ENCODE measurements around the gene RECQL5.
"Not testable (repeated sequence)": the region's sequence is repeated elsewhere in the genome, so short reads cannot be mapped to it uniquely, and the experiment has no call there.

Gene RECQL5

DNA sequence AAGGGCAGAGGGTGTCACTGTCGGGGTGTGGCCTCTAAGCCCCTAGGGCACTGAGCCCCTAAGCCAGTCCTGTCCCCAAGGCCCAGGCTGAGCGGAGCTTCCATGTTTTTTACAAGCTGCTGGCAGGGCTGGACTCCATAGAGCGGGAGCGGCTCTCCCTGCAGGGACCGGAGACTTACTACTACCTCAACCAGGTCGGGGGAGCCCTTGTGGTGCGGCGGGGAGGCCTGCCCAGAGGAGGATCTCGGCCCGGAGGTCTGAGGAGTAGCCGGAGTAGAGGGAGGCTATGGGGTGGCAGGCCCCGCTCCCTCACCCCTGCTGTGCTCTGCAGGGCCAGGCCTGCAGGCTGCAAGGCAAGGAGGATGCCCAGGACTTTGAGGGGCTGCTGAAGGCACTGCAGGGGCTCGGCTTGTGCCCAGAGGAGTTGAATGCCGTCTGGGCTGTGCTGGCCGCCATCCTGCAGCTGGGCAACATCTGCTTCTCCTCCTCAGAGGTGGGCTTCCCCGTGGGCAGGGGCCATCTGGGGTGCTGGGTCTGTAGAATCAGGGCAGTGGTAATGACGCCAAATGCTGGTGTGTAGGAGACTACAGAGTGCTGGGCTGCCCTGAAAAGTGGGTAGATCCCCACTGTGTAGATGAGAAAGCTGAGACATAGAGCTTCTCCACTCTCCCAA is 74.5 kb downstream of the RECQL5 start:
- no peak for DNase-seq (ENCODE audit: low read depth)

DNA sequence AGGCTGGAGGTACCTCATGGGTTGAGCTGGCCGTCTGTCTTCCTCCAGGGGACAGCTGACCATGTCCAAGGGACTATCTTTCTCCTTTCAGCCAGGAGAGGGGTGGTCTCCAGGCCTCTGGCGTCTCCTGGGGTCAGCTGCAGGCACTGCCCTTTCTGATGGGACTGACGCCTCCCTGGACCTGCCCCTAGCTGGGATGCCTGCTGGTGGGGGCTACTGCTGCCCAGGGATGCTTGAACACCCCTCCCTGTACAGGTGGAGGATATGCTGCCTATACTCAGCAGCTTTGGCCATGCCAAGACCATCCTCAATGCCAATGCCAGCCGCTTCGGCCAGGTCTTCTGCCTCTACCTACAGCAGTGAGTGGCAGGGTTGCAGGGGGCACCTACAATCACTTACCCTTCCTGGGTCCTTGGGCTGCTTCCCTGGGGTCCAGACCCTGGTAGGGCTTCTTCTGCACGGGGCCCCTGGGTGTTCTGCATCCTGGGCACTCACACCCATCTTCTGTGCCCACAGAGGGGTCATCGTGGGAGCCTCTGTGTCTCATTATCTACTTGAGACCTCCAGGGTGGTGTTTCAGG is 75.1 kb downstream of the RECQL5 start:
- no peak for DNase-seq (ENCODE audit: low read depth)

DNA sequence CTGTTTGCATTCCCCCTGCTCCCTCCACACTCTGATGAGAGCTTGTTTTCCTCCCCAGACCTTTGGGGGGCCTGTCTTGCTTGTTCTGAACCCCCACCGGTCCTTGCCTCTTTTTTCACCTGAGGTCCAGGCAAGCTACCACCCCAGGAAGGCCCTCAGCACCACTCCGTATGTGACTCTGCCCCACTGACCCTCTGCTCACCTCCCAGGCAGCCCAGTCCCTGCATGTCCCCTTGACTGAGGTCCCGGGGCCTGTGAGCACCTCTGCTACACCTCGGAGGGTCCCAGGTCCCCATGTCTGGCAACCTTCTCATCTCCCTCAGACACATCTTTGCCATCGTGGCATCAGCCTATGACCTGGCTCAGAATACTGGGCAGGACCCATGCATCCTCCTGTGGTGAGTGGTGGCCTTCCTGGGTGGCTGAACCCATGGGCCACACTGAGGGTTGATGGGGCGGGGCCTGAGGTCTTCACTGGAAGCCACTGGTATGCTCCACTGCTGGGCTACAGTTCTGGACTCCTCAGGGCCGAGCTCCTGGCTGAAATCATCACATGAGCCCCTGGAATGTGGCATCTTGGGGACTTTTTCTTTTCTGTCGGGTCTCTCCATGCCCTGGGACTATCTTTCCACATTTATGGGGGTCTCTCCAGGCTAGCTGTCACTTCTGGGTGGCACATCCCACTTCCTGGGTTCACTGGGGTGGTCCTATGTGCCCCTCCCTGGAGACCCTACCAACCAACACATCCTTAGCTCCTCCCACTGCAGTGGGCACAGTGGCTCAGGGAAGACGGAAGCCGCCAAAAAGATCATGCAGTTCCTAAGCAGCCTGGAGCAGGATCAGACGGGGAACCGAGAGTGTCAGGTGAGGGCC is 75.9 kb downstream of the RECQL5 start:
- no peak for DNase-seq (ENCODE audit: low read depth)

DNA sequence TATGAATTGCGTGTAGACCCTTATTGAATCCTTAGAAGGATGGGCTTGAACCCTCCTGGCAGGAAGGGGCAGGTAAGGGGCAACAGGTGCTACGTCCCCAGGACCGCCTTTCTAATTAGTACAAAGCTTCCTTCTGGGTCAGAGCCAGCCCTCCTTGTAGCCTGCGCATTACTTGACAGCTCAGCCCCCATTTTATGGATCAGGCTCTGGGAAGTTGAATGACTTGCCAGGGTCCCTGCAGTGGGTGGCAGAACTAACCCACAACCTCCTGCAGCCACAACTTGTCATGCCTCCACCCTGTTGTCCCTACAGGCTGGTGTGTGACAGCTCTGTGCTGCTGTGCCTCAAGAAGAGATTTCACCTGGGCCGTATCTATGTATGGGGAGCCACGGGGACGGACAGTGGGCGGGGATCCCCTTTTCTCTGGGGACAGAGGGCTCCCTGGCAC is 76.6 kb downstream of the RECQL5 start:
- DNase-seq (ENCODE audit: low read depth), result no peak

DNA sequence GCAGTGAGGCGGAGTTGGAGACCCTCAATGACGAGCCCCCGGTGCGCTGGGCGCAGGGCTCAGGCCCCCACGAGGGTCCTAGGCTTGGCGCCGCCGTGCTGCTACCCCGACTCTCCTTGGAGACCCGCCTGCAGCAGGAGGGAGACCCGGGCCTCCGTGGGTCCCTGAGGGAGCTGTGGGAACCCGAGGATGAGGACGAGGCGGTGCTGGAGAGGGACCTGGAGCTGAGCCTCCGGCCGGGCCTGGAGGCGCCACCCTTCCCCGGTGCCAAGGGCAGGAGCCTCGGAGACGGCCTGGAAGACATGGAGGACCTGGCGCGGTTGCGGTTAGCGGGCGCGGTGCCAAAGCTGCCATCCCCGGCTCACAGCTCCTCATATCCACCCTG is 77.0 kb downstream of the RECQL5 start:
- DNase-seq (ENCODE audit: low read depth), result no peak

DNA sequence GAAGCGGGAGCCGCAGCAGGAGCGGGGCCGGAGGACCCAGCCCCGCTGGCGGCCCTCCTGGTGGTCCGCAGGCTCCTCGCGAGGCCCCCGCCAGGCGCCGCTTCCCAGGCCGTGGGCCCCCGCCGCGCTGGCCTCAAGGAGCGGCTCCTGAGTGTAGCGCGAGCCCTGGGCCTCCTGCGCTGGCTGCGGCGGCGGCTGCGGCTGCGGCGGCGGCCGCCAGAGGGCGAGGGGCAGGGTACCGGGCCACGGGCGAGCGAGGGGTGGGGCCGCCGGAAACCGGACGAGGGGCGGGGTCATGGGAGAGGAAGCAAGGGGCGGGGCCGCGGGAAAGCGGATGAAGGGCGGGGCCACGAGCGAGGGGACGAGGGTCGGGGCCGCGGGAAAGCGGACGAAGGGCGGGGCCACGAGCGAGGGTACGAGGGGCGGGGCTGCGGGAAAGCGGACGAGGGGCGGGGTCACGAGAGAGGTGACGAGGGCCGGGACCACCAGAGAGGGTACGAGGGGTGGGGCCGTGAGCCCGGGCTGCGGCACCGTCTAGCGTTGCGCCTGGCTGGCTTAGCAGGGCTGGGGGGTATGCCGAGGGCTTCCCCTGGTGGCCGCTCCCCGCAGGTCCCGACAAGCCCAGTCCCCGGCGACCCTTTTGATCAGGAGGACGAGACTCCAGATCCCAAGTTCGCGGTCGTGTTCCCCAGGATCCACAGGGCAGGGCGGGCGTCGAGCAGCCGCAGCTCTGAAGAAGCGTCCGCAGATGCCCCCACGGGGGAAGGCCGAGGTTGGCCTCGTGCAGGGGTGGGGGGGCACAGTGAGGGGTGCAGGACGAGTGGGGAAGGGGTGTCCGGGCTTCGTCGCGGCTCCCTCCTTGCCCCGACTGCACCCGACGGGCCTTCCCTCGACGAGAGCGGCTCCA is 77.7 kb downstream of the RECQL5 start:
- peak; percentile 85 for DNase-seq (ENCODE audit: low read depth)

DNA sequence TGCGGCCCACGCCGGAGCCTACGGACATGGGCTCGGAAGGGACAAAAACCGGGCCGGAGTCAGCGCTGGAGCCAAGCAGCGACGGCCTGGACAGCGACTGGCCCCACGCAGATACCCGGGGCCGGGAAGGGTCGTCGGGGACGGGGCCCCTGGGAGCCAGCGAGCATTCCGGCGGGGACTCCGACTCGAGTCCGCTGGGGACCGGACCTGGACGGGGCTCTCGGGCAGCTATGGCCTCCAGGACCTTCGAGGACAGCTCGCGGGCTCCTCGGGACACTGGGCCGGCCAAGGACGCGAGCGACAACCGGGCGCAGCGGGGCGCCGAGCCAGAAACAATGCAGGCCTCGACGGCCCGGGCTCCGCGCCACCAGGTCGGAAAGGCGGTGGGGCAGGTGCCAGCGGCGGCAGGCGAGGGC is 78.3 kb downstream of the RECQL5 start:
- DNase-seq (ENCODE audit: low read depth), result no peak

DNA sequence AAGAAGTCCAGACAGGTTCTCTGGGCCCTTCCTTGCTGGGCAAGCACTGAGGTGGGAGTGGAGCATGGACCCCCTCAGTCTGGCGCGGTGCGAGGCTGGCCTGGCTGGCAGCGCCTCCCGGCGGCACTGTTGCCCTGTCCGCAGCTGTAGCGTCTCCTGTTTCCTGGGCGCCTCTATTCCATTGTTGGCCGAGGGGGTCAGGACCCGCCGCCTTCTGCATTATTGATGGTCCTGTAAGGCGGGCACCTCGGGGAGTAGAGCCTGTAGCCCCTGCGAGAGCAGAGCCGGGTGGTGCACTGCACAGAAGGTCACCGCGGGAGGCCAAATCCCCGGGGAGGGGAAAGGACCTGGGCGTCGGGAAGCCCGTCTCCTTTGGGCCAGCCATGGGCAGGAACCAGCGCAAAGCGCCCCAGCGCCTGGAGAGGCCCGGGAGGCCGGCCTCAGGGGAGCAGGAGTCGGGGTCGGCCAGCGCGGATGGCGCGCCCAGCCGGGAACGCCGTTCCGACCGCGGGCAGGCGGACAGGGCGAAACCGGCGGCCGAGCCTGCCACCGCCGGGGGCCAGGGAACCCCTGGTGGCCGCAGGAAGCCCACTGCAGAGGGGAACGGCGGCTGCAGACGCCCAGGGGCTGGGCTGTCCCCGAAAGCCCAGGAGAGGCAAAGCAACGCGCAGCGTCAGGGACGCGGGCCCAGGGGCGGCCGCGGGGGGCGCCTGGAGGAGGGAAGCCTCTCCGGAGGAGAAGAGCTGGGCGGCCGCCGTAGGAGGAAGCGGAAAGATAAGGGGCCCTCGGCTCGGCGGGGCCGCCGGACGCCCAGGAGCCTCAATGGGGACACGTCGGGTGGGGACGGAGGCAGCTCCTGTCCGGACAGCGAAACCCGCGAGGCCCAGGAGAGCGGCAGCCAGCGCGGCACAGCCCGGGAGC is 79.0 kb downstream of the RECQL5 start, which contains the start of gene MYO15B:
Gene MYO15B, plus strand, starts transcription at position 126 of the 921 bp plus-strand sequence. Its CDS starts 258 bp downstream, at position 384.
- DNase-seq (ENCODE audit: low read depth), result peak; percentile 57

DNA sequence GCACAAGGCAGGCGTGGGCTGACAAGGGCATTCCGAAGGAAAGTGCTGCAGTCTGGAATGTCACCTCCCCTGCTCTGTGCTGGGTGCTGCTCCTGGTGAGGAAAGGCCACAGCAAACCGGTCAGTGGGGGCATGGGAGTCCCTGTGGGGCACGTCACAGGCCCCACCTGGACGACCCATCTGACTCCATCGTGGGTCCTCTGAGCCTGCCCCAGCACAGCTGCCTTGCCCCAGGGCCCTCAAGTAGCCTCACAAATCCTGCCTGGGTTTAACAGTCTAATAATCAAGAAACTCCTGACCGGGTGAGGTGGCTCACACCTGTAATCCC is 82.1 kb downstream of the RECQL5 start:
- DNase-seq (ENCODE audit: low read depth), result no peak

DNA sequence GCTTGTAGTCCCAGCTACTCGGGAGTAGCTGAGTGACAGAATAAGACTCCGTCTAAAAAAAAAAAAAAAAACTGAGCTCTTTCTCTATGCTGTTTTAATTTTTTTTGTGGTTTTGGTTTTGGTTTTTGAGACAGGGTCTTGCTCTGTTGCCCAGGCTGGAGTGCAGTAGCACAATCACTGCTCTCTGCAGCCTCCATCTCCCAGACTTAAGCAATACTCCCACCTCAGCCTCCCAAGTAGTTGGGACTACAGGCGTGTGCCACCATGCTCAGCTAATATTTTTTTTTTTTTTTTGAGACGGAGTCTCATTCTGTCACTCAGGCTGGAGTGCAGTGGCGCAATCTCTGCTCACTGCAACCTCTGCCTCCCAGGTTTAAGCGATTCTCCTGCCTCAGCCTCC is 83.8 kb downstream of the RECQL5 start:
- DNase-seq (ENCODE audit: low read depth), result not testable (repeated sequence)

DNA sequence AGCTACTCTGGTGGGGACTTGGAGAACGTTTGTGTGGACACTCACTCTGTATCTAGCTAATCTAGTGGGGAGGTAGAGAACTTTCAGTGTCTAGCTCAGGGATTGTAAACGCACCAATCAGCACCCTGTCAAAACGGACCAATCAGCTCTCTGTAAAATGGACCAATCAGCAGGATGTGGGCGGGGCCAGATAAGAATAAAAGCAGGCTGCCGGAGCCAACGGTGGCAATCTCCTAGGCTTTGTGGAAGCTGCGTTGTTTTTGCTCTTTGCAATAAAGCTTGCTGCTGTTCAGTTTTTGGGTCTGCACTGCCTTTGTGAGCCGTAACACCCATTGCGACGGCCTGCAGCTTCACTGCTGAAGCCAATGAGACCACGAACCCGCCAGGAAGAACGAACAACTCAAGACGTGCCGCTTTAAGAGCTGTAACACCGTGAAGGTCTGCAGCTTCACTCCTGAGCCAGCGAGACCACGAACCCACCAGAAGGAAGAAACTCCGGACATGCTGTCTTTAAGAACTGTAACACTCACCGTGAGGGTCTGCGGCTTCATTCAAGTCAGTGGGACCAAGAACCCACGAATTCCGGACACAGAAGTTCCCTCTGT is 85.7 kb downstream of the RECQL5 start:
- DNase-seq (ENCODE audit: low read depth), result not testable (repeated sequence)

Data from stimulated activated CD8-positive, alpha-beta memory T cell treated with anti-CD3 and anti-CD28 coated beads, Interleukin-12 subunit alpha, Interleukin-12 subunit beta, amount 100 ng/mL, for 4 hours (primary cell).